Neural progenitor cell (in vitro differentiated cells): Measurements from ENCODE around the gene TRAK1. TPM values are rescaled to one million over a fixed set of nuclear protein-coding genes. Genes with fewer than 3 reads are reported as not detected.

ENCODE experiments used
- DNase-seq: peaks from one replicate; pipeline ENCODE4 v3.0.0-alpha.2; 2016; ENCODE audit warnings: low spot score
- H2AFZ ChIP-seq: fragments of 200-600 bp; sonication (generic); replicated peaks from 2 replicates; pipeline ENCODE4 v1.6.1; 2016; ENCODE audit warnings: antibody characterized with exemption
- H3F3A ChIP-seq: fragments of 200-600 bp; sonication (generic); 2 replicates; pipeline ENCODE4 v1.6.1; 2016; ENCODE audit warnings: antibody characterized with exemption, low read depth
- H3K27ac ChIP-seq: fragments of 200-600 bp; sonication (generic); 2 replicates; pipeline ENCODE4 v1.5.1; 2016; ENCODE audit warnings: mild to moderate bottlenecking
- H3K27me3 ChIP-seq: fragments of 200-600 bp; sonication (generic); 2 replicates; pipeline ENCODE4 v1.6.1; 2016; ENCODE audit warnings: mild to moderate bottlenecking, moderate library complexity
- H3K36me3 ChIP-seq: fragments of 200-600 bp; sonication (generic); 2 replicates; pipeline ENCODE4 v1.5.1; 2016
- H3K4me1 ChIP-seq: fragments of 200-600 bp; sonication (generic); 2 replicates; pipeline ENCODE4 v1.6.1; 2016; ENCODE audit warnings: mixed run types
- H3K4me2 ChIP-seq: fragments of 200-600 bp; sonication (generic); 2 replicates; pipeline ENCODE4 v1.6.1; 2016
- H3K4me3 ChIP-seq: fragments of 200-600 bp; sonication (generic); 2 replicates; pipeline ENCODE4 v1.5.1; 2016
- H3K79me2 ChIP-seq: fragments of 200-600 bp; sonication (generic); 2 replicates; pipeline ENCODE4 v1.6.1; 2016; ENCODE audit warnings: low read depth
- H3K9ac ChIP-seq: fragments of 200-600 bp; sonication (generic); 2 replicates; pipeline ENCODE4 v1.6.1; 2016
- H3K9me3 ChIP-seq: fragments of 200-600 bp; sonication (generic); 2 replicates; pipeline ENCODE4 v1.5.1; 2016; ENCODE audit warnings: low read depth
- H4K20me1 ChIP-seq: fragments of 200-600 bp; sonication (generic); 2 replicates; pipeline ENCODE4 v1.6.1; 2016; ENCODE audit warnings: low read depth
- H3K27ac Mint-ChIP-seq: 3 replicates; pipeline ENCODE4 v1.8.0; 2021; ENCODE audit warnings: mixed read lengths
- H3K27me3 Mint-ChIP-seq: 2 replicates; pipeline ENCODE4 v1.8.0; 2022; ENCODE audit warnings: low read depth, mild to moderate bottlenecking, inconsistent platforms, moderate library complexity, mixed read lengths; ENCODE audit not compliant: insufficient read depth
- H3K36me3 Mint-ChIP-seq: 3 replicates; pipeline ENCODE4 v1.8.0; 2021; ENCODE audit warnings: mixed read lengths
- H3K4me1 Mint-ChIP-seq: 3 replicates; pipeline ENCODE4 v1.8.0; 2021; ENCODE audit warnings: mixed read lengths
- H3K4me3 Mint-ChIP-seq: 3 replicates; pipeline ENCODE4 v1.8.0; 2021; ENCODE audit warnings: mild to moderate bottlenecking, moderate library complexity, mixed read lengths
- H3K9me3 Mint-ChIP-seq: 3 replicates; pipeline ENCODE4 v1.8.0; 2020; ENCODE audit warnings: mixed read lengths
- EZH2 ChIP-seq: fragments of 200-600 bp; sonication (generic); IDR thresholded peaks from 2 replicates; pipeline ENCODE4 v1.6.1; 2017; ENCODE audit warnings: antibody characterized with exemption, mild to moderate bottlenecking, moderate library complexity
- EZH2phosphoT487 ChIP-seq: fragments of 200-600 bp; sonication (generic); IDR thresholded peaks from 2 replicates; pipeline ENCODE4 v1.6.1; 2017; ENCODE audit warnings: antibody characterized with exemption
- total RNA-seq: library from RNA; depleted of rRNA; stranded (reverse); fragments of >200 nt; gene quantifications from 2 replicates; pipeline ENCODE4 v1.2.3, GENCODE V29; 2015; ENCODE audit warnings: low replicate concordance
- TF ChIP-seq, protein P1 (sequence below): fragments of 200-600 bp; sonication (generic); IDR thresholded peaks from 2 replicates; pipeline ENCODE4 v1.5.1; 2017; ENCODE audit warnings: antibody characterized with exemption, mild to moderate bottlenecking

Gene TRAK1
- total RNA-seq, 1 donor from 2014 or later: 32.2 TPM

DNA sequence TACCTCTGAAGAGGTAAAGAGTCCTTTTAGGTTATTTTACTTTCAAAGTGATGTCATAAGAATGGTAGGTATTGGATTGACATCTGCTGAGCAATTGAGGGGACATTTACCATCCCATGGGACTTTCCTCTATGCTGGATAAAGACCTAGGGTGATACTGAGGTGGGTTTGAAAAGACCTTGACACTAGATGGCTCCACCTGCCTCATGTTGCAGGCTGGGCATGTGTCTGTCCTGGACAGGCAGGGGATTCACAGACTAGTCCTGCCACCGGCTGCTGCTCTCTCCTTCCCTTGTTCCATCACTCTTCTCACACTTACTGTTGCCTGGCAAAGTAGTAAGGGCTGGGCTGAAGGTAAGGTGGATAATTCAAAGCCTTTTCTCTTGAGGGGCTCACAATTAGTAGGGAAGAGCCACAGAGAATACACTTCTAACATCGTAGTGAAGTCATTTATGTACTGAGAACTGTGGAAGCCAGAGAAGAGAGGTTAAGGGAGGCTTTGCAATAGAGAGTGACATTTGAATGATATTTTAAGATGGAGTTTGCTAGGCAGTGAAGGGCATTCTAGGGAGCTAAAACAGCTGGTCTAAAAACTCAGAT is 27.7 kb downstream of the TRAK1 start:
- Histone ChIP-seq H2AFZ (no peak overlapping the region), H3K9ac (no peak overlapping the region), H3K4me3 (no peak overlapping the region), H3K4me2 (no peak overlapping the region), H3K36me3 (no peaks in the 10 kb centered on the region), H3K27ac (no peak overlapping the region), H3K4me1 (no peaks in the 10 kb centered on the region), H3K79me2 (no peaks in the 10 kb centered on the region), H4K20me1 (peaks cover 10% of the 10 kb centered on the region), H3K9me3 (no peaks in the 10 kb centered on the region), H3K27me3 (no peaks in the 10 kb centered on the region), H3F3A (no peaks in the 10 kb centered on the region)
- Mint-ChIP-seq H3K9me3 (no peaks in the 10 kb centered on the region), H3K27ac (no peak overlapping the region), H3K36me3 (peaks cover 5% of the 10 kb centered on the region), H3K4me1 (peaks cover 21% of the 10 kb centered on the region), H3K4me3 (no peak overlapping the region), H3K27me3 (peaks cover 3% of the 10 kb centered on the region)
- TF ChIP-seq EZH2: no peak
- TF ChIP-seq, protein P1, sequence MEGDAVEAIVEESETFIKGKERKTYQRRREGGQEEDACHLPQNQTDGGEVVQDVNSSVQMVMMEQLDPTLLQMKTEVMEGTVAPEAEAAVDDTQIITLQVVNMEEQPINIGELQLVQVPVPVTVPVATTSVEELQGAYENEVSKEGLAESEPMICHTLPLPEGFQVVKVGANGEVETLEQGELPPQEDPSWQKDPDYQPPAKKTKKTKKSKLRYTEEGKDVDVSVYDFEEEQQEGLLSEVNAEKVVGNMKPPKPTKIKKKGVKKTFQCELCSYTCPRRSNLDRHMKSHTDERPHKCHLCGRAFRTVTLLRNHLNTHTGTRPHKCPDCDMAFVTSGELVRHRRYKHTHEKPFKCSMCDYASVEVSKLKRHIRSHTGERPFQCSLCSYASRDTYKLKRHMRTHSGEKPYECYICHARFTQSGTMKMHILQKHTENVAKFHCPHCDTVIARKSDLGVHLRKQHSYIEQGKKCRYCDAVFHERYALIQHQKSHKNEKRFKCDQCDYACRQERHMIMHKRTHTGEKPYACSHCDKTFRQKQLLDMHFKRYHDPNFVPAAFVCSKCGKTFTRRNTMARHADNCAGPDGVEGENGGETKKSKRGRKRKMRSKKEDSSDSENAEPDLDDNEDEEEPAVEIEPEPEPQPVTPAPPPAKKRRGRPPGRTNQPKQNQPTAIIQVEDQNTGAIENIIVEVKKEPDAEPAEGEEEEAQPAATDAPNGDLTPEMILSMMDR: peak; percentile 53
- TF ChIP-seq EZH2phosphoT487: no peak
- peak; percentile 43 for DNase-seq

DNA sequence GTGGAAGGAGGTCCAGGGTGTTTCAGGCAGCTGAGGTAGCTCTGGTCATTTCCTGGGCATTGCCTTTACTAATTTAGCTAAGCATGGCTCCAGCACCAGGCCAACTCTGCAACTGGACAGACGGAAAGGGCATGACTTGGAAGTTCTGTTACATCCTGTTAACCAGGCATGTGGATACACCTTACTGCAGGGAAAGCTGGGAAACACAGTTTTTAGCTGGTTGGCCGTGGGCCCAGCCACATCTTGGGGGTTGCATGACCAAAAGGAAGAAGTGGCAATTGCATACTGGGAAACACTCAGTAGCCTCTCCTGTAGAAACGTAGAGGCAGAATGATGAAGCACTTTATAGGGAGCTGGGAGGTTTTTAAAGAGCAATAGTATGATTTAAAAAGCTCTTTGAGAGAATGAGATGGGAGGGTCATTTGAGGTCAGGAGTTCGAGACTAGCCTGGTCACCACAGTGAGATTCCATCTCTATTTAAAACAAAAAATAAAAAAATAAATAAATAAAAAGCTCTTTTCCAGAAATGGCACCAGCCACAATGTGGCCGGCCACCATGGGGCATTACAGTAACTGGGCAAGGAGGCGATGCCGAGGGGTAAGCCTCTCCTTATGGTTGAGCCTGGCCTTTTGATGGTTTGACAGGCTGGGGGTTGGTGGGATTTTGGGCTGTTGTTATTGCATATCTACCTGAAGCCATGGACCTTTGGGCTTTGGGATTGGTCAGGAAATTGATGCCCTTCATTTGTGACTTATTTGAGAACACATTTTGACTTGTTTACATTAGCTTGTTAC is 28.6 kb downstream of the TRAK1 start:
- TF ChIP-seq, protein P1: no peak
- TF ChIP-seq EZH2phosphoT487: no peak
- TF ChIP-seq EZH2: no peak
- peaks cover 9% of the 10 kb centered on the region for H3K36me3 Mint-ChIP-seq
- Histone ChIP-seq H3F3A (no peaks in the 10 kb centered on the region), H3K27ac (no peak overlapping the region), H3K4me2 (no peak overlapping the region), H2AFZ (no peak overlapping the region), H3K79me2 (no peaks in the 10 kb centered on the region), H3K36me3 (no peaks in the 10 kb centered on the region), H3K9ac (no peak overlapping the region), H3K4me3 (no peak overlapping the region), H3K4me1 (no peaks in the 10 kb centered on the region), H3K9me3 (no peaks in the 10 kb centered on the region), H3K27me3 (no peaks in the 10 kb centered on the region), H4K20me1 (peaks cover 10% of the 10 kb centered on the region)
- peaks cover 3% of the 10 kb centered on the region for H3K27me3 Mint-ChIP-seq
- H3K9me3 Mint-ChIP-seq: no peaks in the 10 kb centered on the region
- peaks cover 21% of the 10 kb centered on the region for H3K4me1 Mint-ChIP-seq
- DNase-seq: no peak
- H3K4me3 Mint-ChIP-seq: no peak overlapping the region
- no peak overlapping the region for H3K27ac Mint-ChIP-seq

DNA sequence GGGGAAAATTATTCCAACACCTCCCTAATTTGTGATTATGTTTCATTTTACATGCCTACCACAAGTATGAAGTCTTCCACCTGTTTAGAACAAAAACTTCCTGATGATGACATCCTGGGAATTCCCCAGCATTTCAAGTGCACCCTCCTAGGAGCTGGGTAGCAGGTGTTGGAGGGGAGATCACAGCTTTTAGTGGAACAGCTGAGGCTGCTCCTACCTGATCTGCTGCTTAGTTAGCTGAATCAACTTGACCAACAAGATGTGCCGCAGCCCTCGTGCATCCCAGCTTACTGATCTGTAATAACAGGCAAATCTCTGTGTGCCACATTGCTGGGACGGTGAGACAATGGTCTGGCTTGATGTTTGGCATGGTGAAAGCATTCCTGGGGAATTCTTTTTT is 29.7 kb downstream of the TRAK1 start:
- no peak overlapping the region for H3K27ac ChIP-seq
- no peak overlapping the region for H3K4me2 ChIP-seq
- H4K20me1 ChIP-seq: peaks cover 10% of the 10 kb centered on the region
- H2AFZ ChIP-seq: no peak overlapping the region
- H3K9me3 Mint-ChIP-seq: no peaks in the 10 kb centered on the region
- H3K9ac ChIP-seq: no peak overlapping the region
- TF ChIP-seq EZH2 (no peak), EZH2phosphoT487 (no peak)
- TF ChIP-seq, protein P1: no peak
- H3K4me1 Mint-ChIP-seq: peaks cover 21% of the 10 kb centered on the region
- H3K4me1 ChIP-seq: no peaks in the 10 kb centered on the region
- no peak for DNase-seq
- H3K36me3 Mint-ChIP-seq: peaks cover 18% of the 10 kb centered on the region
- H3K4me3 ChIP-seq: no peak overlapping the region
- peaks cover 3% of the 10 kb centered on the region for H3K27me3 Mint-ChIP-seq
- no peaks in the 10 kb centered on the region for H3F3A ChIP-seq
- no peak overlapping the region for H3K4me3 Mint-ChIP-seq
- no peaks in the 10 kb centered on the region for H3K79me2 ChIP-seq
- no peaks in the 10 kb centered on the region for H3K27me3 ChIP-seq
- no peaks in the 10 kb centered on the region for H3K9me3 ChIP-seq
- H3K36me3 ChIP-seq: no peaks in the 10 kb centered on the region
- no peak overlapping the region for H3K27ac Mint-ChIP-seq
